ENCODE data around the gene SHC2.
"Not testable (repeated sequence)": the region's sequence is repeated elsewhere in the genome, so short reads cannot be mapped to it uniquely, and the experiment has no call there.

The SHC2 gene

GRCh38 chr19:468587-469256, 7.9 kb upstream of the SHC2 start:
- no peak for DNase-seq (ENCODE audit: low read depth)

- no peak for DNase-seq (ENCODE audit: low read depth)
Observed at GRCh38 chr19:467554-467953, 6.7 kb upstream of the SHC2 start.

- DNase-seq (ENCODE audit: low read depth), result no peak
Observed at GRCh38 chr19:465056-465816, 4.4 kb upstream of the SHC2 start.

GRCh38 chr19:464208-464545, 3.3 kb upstream of the SHC2 start:
- DNase-seq (ENCODE audit: low read depth), result no peak

- DNase-seq (ENCODE audit: low read depth), result no peak
Observed at GRCh38 chr19:463483-464207, 2.8 kb upstream of the SHC2 start.

GRCh38 chr19:461721-462551, 1.1 kb upstream of the SHC2 start:
- DNase-seq (ENCODE audit: low read depth), result no peak

- no peak for DNase-seq (ENCODE audit: low read depth)
Observed at GRCh38 chr19:459724-460511, 915 bp downstream of the SHC2 start.

- no peak for DNase-seq (ENCODE audit: low read depth)
Observed at GRCh38 chr19:458091-459042, 2.5 kb downstream of the SHC2 start.

- DNase-seq (ENCODE audit: low read depth), result no peak
Observed at GRCh38 chr19:457636-458035, 3.2 kb downstream of the SHC2 start.

GRCh38 chr19:456547-457110, 4.2 kb downstream of the SHC2 start:
- DNase-seq (ENCODE audit: low read depth), result no peak

GRCh38 chr19:455851-456546, 4.8 kb downstream of the SHC2 start:
- DNase-seq (ENCODE audit: low read depth), result no peak

- no peak for DNase-seq (ENCODE audit: low read depth)
Observed at GRCh38 chr19:455031-455705, 5.7 kb downstream of the SHC2 start.

- DNase-seq (ENCODE audit: low read depth), result no peak
Observed at GRCh38 chr19:453606-454005, 7.2 kb downstream of the SHC2 start.

GRCh38 chr19:452829-453228, 8.0 kb downstream of the SHC2 start:
- no peak for DNase-seq (ENCODE audit: low read depth)

- not testable (repeated sequence) for DNase-seq (ENCODE audit: low read depth)
Observed at GRCh38 chr19:450912-451481, 9.8 kb downstream of the SHC2 start.

GRCh38 chr19:449916-450315, 10.9 kb downstream of the SHC2 start:
- DNase-seq (ENCODE audit: low read depth), result no peak

- DNase-seq (ENCODE audit: low read depth), result no peak
Observed at GRCh38 chr19:447816-448560, 12.8 kb downstream of the SHC2 start.

GRCh38 chr19:447064-447426, 13.8 kb downstream of the SHC2 start:
- DNase-seq (ENCODE audit: low read depth), result no peak
